CD14-positive monocyte (primary cell): Measurements from ENCODE around the gene ATXN3L. TPM values are rescaled to one million over a fixed set of nuclear protein-coding genes. Genes with fewer than 3 reads are reported as not detected.
A peak's percentile ranks its signal among the peaks of the same experiment; 100 is the strongest.
"Not testable (repeated sequence)": the region's sequence is repeated elsewhere in the genome, so short reads cannot be mapped to it uniquely, and the experiment has no call there.

Experiments
- DNase-seq, 3 donors: peaks; one replicate each; pipeline ENCODE4 v3.0.0-alpha.2; 2011 to 2022
- H2AFZ ChIP-seq: 2 replicates; pipeline ENCODE4 v1.6.0; 2012; ENCODE audit warnings: mild to moderate bottlenecking, low read depth, low read length, inconsistent platforms; ENCODE audit not compliant: insufficient read depth, poor library complexity, severe bottlenecking
- H3K27ac ChIP-seq, 2 donors: 1 replicate in 1 of 2; 2 replicates in 1 of 2; pipeline ENCODE4 v1.5.1; 2012 to 2013; ENCODE audit warnings: low read length in 2 of 2, control low read depth in 1 of 2, inconsistent platforms in 1 of 2, low read depth in 1 of 2, mild to moderate bottlenecking in 1 of 2
- H3K27me3 ChIP-seq, 2 donors: one replicate each; pipeline versions ENCODE4 v1.6.0 to v1.6.1; 2011 to 2013; ENCODE audit warnings: low read length in 2 of 2; ENCODE audit not compliant: control insufficient read depth in 2 of 2, insufficient read depth in 2 of 2
- H3K36me3 ChIP-seq, 2 donors: replicated peaks in 1 of 2; 1 replicate in 1 of 2; 2 replicates in 1 of 2; pipeline versions ENCODE4 v1.5.1 to v1.6.1; 2012 to 2013; ENCODE audit warnings: low read length in 2 of 2, control low read depth in 1 of 2, inconsistent platforms in 1 of 2, mild to moderate bottlenecking in 1 of 2; ENCODE audit not compliant: insufficient read depth in 2 of 2, control insufficient read depth in 1 of 2
- H3K4me1 ChIP-seq, 2 donors: 1 replicate in 1 of 2; 2 replicates in 1 of 2; pipeline versions ENCODE4 v1.5.1 to v1.6.1; 2012 to 2013; ENCODE audit warnings: low read length in 2 of 2, control low read depth in 1 of 2, inconsistent platforms in 1 of 2, mild to moderate bottlenecking in 1 of 2, moderate library complexity in 1 of 2; ENCODE audit not compliant: insufficient read depth in 2 of 2, control insufficient read depth in 1 of 2
- H3K4me2 ChIP-seq: replicated peaks from 2 replicates; pipeline ENCODE3; 2012; ENCODE audit warnings: low read length, moderate library complexity, mild to moderate bottlenecking; ENCODE audit not compliant: poor library complexity, severe bottlenecking; ENCODE audit errors: extremely low read depth
- H3K4me3 ChIP-seq, 3 experiments: fragments of 200-600 bp in 1 of 3; sonication (generic) in 1 of 3; replicated peaks in 1 of 3; 1 replicate in 2 of 3; 2 replicates in 1 of 3; pipeline ENCODE4 v1.5.1; 2011 to 2013; ENCODE audit warnings: low read length in 3 of 3, mild to moderate bottlenecking in 3 of 3, control low read depth in 2 of 3, low read depth in 2 of 3, inconsistent platforms in 1 of 3, moderate library complexity in 1 of 3
- H3K79me2 ChIP-seq: 2 replicates; pipeline ENCODE4 v1.6.0; 2012; ENCODE audit warnings: mild to moderate bottlenecking, control low read depth, inconsistent platforms, low read length, moderate library complexity; ENCODE audit not compliant: insufficient read depth
- H3K9ac ChIP-seq: 2 replicates; pipeline ENCODE4 v1.6.0; 2017; ENCODE audit warnings: low read length, mild to moderate bottlenecking; ENCODE audit not compliant: insufficient read depth, poor library complexity, severe bottlenecking
- H3K9me3 ChIP-seq, 2 donors: replicated peaks in 1 of 2; 1 replicate in 1 of 2; 2 replicates in 1 of 2; pipeline versions ENCODE4 v1.5.1 to v1.6.1; 2012 to 2013; ENCODE audit warnings: low read length in 2 of 2, control low read depth in 1 of 2; ENCODE audit not compliant: control insufficient read depth in 1 of 2, insufficient read depth in 1 of 2
- H4K20me1 ChIP-seq: 2 replicates; pipeline ENCODE4 v1.6.0; 2012; ENCODE audit warnings: mild to moderate bottlenecking, low read length, control low read depth, moderate library complexity; ENCODE audit not compliant: insufficient read depth
- H3K27ac Mint-ChIP-seq, 7 donors: one replicate each; pipeline ENCODE4 v1.8.0; 2020; ENCODE audit warnings: mild to moderate bottlenecking in 7 of 7, mixed read lengths in 7 of 7, moderate library complexity in 6 of 7, inconsistent platforms in 2 of 7
- H3K27me3 Mint-ChIP-seq, 3 donors: one replicate each; pipeline ENCODE4 v1.8.0; 2021 to 2022; ENCODE audit warnings: low read depth in 3 of 3, mild to moderate bottlenecking in 3 of 3, mixed read lengths in 3 of 3, moderate library complexity in 3 of 3, inconsistent platforms in 1 of 3
- H3K36me3 Mint-ChIP-seq, 2 donors: one replicate each; pipeline ENCODE4 v1.8.0; 2020; ENCODE audit warnings: mixed read lengths in 2 of 2, inconsistent platforms in 1 of 2, mild to moderate bottlenecking in 1 of 2
- H3K4me1 Mint-ChIP-seq: one replicate; pipeline ENCODE4 v1.8.0; 2020; ENCODE audit warnings: mild to moderate bottlenecking, mixed read lengths
- H3K4me3 Mint-ChIP-seq, 2 donors: one replicate each; pipeline ENCODE4 v1.8.0; 2020; ENCODE audit warnings: mild to moderate bottlenecking in 2 of 2, mixed read lengths in 2 of 2, moderate library complexity in 1 of 2
- H3K9me3 Mint-ChIP-seq, 7 donors: one replicate each; pipeline ENCODE4 v1.8.0; 2020 to 2022; ENCODE audit warnings: mixed read lengths in 7 of 7, mild to moderate bottlenecking in 6 of 7, moderate library complexity in 6 of 7, inconsistent platforms in 2 of 7
- WGBS: methylation state at CpG from one replicate; pipeline ENCODE4 v1.1.5; 2013; ENCODE audit warnings: missing lambda C conversion rate; ENCODE audit not compliant: insufficient coverage; 5-methylcytosine and 5-hydroxymethylcytosine counted together
- intact Hi-C, 2 donors: fragments of 100-400 bp; cut with micrococcal nuclease; formaldehyde crosslinking; loops; one replicate each; pipeline versions ENCODE4 v1.15.0 to v1.15.1; 2023
- polyA plus RNA-seq, 3 donors: library from polyadenylated mRNA; depleted of rRNA in 1 of 3; unstranded in 2 of 3; stranded (reverse) in 1 of 3; fragments of 300-500 nt in 2 of 3; fragments of >200 nt in 1 of 3; fragmentation: Illumina TruSeq in 2 of 3; gene quantifications; 1 replicate in 2 of 3; 2 replicates in 1 of 3; pipeline ENCODE4 v1.2.3, GENCODE V29; 2012 to 2021
- TF ChIP-seq, protein P1 (sequence below): fragments of 200-600 bp; IDR thresholded peaks from one replicate; pipeline ENCODE4 v1.8.0; 2022; ENCODE audit warnings: antibody characterized with exemption, mild to moderate bottlenecking

ATXN3L gene
- polyA plus RNA-seq, 3 donors = not detected

DNA sequence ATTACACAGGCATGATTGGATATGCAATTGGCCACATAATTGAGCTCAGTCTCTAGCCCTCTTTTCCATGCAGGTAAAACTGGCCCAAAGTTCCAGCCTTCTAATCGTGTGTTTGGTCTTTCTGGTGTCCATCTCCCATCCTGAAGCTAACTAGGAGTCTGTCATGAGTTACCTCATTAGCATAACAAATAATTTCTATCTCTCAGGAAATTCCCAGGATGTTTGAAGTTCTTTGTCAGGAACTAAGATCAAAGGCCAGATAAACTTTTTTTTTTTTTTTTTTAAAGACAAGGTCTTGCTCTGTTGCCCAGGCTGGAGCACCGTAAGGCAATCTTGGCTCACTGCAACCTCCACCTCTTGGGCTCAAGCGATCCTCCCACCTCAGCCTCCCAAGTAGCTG, 15.8 kb downstream of the ATXN3L start:
- TF ChIP-seq, protein P1, sequence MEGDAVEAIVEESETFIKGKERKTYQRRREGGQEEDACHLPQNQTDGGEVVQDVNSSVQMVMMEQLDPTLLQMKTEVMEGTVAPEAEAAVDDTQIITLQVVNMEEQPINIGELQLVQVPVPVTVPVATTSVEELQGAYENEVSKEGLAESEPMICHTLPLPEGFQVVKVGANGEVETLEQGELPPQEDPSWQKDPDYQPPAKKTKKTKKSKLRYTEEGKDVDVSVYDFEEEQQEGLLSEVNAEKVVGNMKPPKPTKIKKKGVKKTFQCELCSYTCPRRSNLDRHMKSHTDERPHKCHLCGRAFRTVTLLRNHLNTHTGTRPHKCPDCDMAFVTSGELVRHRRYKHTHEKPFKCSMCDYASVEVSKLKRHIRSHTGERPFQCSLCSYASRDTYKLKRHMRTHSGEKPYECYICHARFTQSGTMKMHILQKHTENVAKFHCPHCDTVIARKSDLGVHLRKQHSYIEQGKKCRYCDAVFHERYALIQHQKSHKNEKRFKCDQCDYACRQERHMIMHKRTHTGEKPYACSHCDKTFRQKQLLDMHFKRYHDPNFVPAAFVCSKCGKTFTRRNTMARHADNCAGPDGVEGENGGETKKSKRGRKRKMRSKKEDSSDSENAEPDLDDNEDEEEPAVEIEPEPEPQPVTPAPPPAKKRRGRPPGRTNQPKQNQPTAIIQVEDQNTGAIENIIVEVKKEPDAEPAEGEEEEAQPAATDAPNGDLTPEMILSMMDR = no peak
- H3K9me3 ChIP-seq = no peaks in the 10 kb centered on the region
- no peak overlapping the region for H2AFZ ChIP-seq
- no peaks in the 10 kb centered on the region for H3K36me3 ChIP-seq
- H3K27me3 ChIP-seq = peaks cover 0 to 30% of the 10 kb centered on the region in 2 donors
- no CpG with 5 or more reads among the region's 3 CpGs for WGBS
- intact Hi-C loops = no loop called here
- Mint-ChIP-seq H3K4me1 (peaks cover 8% of the 10 kb centered on the region), H3K27me3 (peaks cover 0 to 25% (median 3%) of the 10 kb centered on the region in 3 donors), H3K9me3 (peaks cover 0 to 3% (median 0%) of the 10 kb centered on the region in 7 donors), H3K36me3 (no peaks in the 10 kb centered on the region), H3K27ac (peak overlapping the region in 1 of 7 donors; percentile 46), H3K4me3 (no peak overlapping the region)
- no peak overlapping the region for H3K27ac ChIP-seq
- peaks cover 0 to 5% of the 10 kb centered on the region in 2 donors for H3K4me1 ChIP-seq
- DNase-seq = no peak
- no peaks in the 10 kb centered on the region for H4K20me1 ChIP-seq
- no peak overlapping the region for H3K4me3 ChIP-seq
- no peaks in the 10 kb centered on the region for H3K79me2 ChIP-seq
- H3K9ac ChIP-seq = no peak overlapping the region
- H3K4me2 ChIP-seq = no peak overlapping the region

DNA sequence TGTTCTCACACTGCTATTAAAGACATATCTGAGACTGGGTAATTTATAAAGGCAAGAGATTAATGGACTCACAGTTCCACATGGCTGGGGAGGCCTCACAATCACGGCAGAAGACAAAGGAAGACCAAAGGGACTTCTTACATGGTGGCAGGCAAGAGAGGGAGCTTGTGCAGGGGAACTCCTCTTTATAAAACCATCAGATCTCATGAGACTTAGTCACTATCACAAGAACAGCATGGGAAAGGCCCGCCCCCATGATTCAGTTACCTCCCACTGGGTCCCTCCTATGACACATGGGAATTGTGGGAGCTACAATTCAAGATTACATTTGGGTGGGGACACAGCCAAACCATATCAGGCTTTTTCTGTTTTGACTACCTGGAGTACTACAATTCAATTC, 16.6 kb downstream of the ATXN3L start:
- WGBS = no CpG with 5 or more reads among the region's 2 CpGs
- intact Hi-C loops, H3K27ac Mint-ChIP-seq: not testable (repeated sequence)

More for the DNA sequence above, 16.6 kb downstream of the ATXN3L start:
- peak in 1 of 3 donors; percentile 17 for DNase-seq
- not testable (repeated sequence) for H3K4me1 Mint-ChIP-seq, H3K4me2 ChIP-seq, H3K9me3 ChIP-seq, H3K4me3 ChIP-seq, H3K9ac ChIP-seq, H3K4me1 ChIP-seq, H3K79me2 ChIP-seq, H3K36me3 Mint-ChIP-seq, H3K27ac ChIP-seq, H4K20me1 ChIP-seq, H2AFZ ChIP-seq, H3K9me3 Mint-ChIP-seq, H3K4me3 Mint-ChIP-seq, H3K36me3 ChIP-seq
- H3K27me3 Mint-ChIP-seq = peaks cover 0 to 25% (median 3%) of the 10 kb centered on the region in 3 donors
- peaks cover 0 to 27% of the 10 kb centered on the region in 2 donors for H3K27me3 ChIP-seq
